ENCODE measurements around the gene MYO15A. TPM values are rescaled to one million over a fixed set of nuclear protein-coding genes. Genes with fewer than 3 reads are reported as not detected.
A peak's percentile ranks its signal among the peaks of the same experiment; 100 is the strongest.

Gene MYO15A
- total RNA-seq, 1 experiment from 2014 or later = 0.28 TPM

GRCh38 chr17:18224387-18225120, 116.0 kb downstream of the MYO15A start:
- Histone ChIP-seq H3K4me3 (ENCODE audit: low read depth, low read length, poor library complexity, severe bottlenecking) (peak overlapping the region; percentile 34), H3K9me3 (ENCODE audit: low read depth, low read length, poor library complexity, severe bottlenecking) (no peaks in the 10 kb centered on the region), H3K4me1 (ENCODE audit: insufficient read depth, low read length, poor library complexity, severe bottlenecking) (peaks cover 6% of the 10 kb centered on the region), H3K36me3 (ENCODE audit: insufficient read depth, low read length, poor library complexity, severe bottlenecking) (no peaks in the 10 kb centered on the region), H3K27ac (ENCODE audit: low read depth, low read length, poor library complexity, severe bottlenecking) (peak overlapping the region; percentile 39), H3K27me3 (replicated peaks; ENCODE audit: insufficient read depth, low read depth, low read length, poor library complexity) (no peaks in the 10 kb centered on the region)
- TF ChIP-seq EZH2 (IDR thresholded peaks at IDR 0.05; ENCODE audit: borderline replicate concordance, low read depth, low read length, poor library complexity, severe bottlenecking) = no peak
- BruUV-seq (replicated peaks) = no TSS peak
- ChIA-PET POLR2A (ENCODE audit: low non-redundant PET) (no interaction called here), CTCF (interaction anchor here (0.5 kb wide), 1 partner anchor 117 kb away, joined by 8 read pairs; no protein-coding TSS in a partner anchor)
- peak; percentile 61 for DNase-seq (ENCODE audit: low spot score)
- intact Hi-C loops (cut with micrococcal nuclease; ENCODE audit: unreplicated experiment) = no loop called here

- Histone ChIP-seq H3K27ac (ENCODE audit: low read depth, low read length, poor library complexity, severe bottlenecking) (peak within 1 kb of the TSS; percentile 65), H3K4me1 (ENCODE audit: insufficient read depth, low read length, poor library complexity, severe bottlenecking) (peaks cover 6% of the 10 kb centered on the region), H3K36me3 (ENCODE audit: insufficient read depth, low read length, poor library complexity, severe bottlenecking) (no peaks in the 10 kb centered on the region), H3K4me3 (ENCODE audit: low read depth, low read length, poor library complexity, severe bottlenecking) (peak within 1 kb of the TSS; percentile 94), H3K9me3 (ENCODE audit: low read depth, low read length, poor library complexity, severe bottlenecking) (no peaks in the 10 kb centered on the region), H3K27me3 (replicated peaks; ENCODE audit: insufficient read depth, low read depth, low read length, poor library complexity) (no peaks in the 10 kb centered on the region)
- no TSS peak for BruUV-seq (replicated peaks)
- TF ChIP-seq EZH2 (IDR thresholded peaks at IDR 0.05; ENCODE audit: borderline replicate concordance, low read depth, low read length, poor library complexity, severe bottlenecking) (no peak), CTCF (conservative IDR thresholded peaks at IDR 0.05; ENCODE audit: low read depth, low read length) (no peak)
- intact Hi-C loops (cut with micrococcal nuclease; ENCODE audit: unreplicated experiment) = no loop called here
- ChIA-PET CTCF (interaction anchor here (0.6 kb wide), 1 partner anchor 870 kb away, joined by 6 read pairs; no protein-coding TSS in a partner anchor), POLR2A (ENCODE audit: low non-redundant PET) (no interaction called here)
- DNase-seq (ENCODE audit: low spot score) = peak; percentile 98
Observed at GRCh38 chr17:18225121-18225641, 116.6 kb downstream of the MYO15A start, which contains the start of gene LLGL1. LLGL1 (plus strand) TSS chr17:18225635; CDS start chr17:18225683, 48 bp downstream.

- CTCF ChIA-PET = interaction anchor here (0.6 kb wide), 1 partner anchor 871 kb away, joined by 6 read pairs; no protein-coding TSS in a partner anchor
- intact Hi-C loops (cut with micrococcal nuclease; ENCODE audit: unreplicated experiment) = no loop called here
- H3K27ac ChIP-seq (ENCODE audit: low read depth, low read length, poor library complexity, severe bottlenecking) = peak overlapping the region; percentile 65
- H3K36me3 ChIP-seq (ENCODE audit: insufficient read depth, low read length, poor library complexity, severe bottlenecking) = no peaks in the 10 kb centered on the region
- peak; percentile 24 for DNase-seq (ENCODE audit: low spot score)
- no TSS peak for BruUV-seq (replicated peaks)
- no peaks in the 10 kb centered on the region for H3K27me3 ChIP-seq (replicated peaks; ENCODE audit: insufficient read depth, low read depth, low read length, poor library complexity)
- H3K9me3 ChIP-seq (ENCODE audit: low read depth, low read length, poor library complexity, severe bottlenecking) = no peaks in the 10 kb centered on the region
- POLR2A ChIA-PET (ENCODE audit: low non-redundant PET) = no interaction called here
- H3K4me1 ChIP-seq (ENCODE audit: insufficient read depth, low read length, poor library complexity, severe bottlenecking) = peaks cover 6% of the 10 kb centered on the region
- H3K4me3 ChIP-seq (ENCODE audit: low read depth, low read length, poor library complexity, severe bottlenecking) = peak overlapping the region; percentile 94
- TF ChIP-seq CTCF (conservative IDR thresholded peaks at IDR 0.05; ENCODE audit: low read depth, low read length) = no peak
- TF ChIP-seq EZH2 (IDR thresholded peaks at IDR 0.05; ENCODE audit: borderline replicate concordance, low read depth, low read length, poor library complexity, severe bottlenecking) = no peak
Observed at GRCh38 chr17:18225642-18226283, 117.2 kb downstream of the MYO15A start.
